ENCODE measurements around the gene ZNF799. TPM values are rescaled to one million over a fixed set of nuclear protein-coding genes. Genes with fewer than 3 reads are reported as not detected.
"Not testable (repeated sequence)": the region's sequence is repeated elsewhere in the genome, so short reads cannot be mapped to it uniquely, and the experiment has no call there.

The ZNF799 gene
- 3.9 and 4.8 TPM in 2 replicates for total RNA-seq (2014; rRNA removed; shearing (Covaris generic))

- peak; percentile 98 for DNase-seq (ENCODE audit: low read depth)
Measured at GRCh38 chr19:12400633-12401502, at the start of gene ZNF799. Gene ZNF799 (minus strand): TSS chr19:12401271. CDS start chr19:12401070, 201 bp downstream.

GRCh38 chr19:12450844-12451243 is 49.8 kb upstream of the ZNF799 start:
- DNase-seq (ENCODE audit: low read depth), result no peak

GRCh38 chr19:12448808-12449207 is 47.7 kb upstream of the ZNF799 start:
- no peak for DNase-seq (ENCODE audit: low read depth)

GRCh38 chr19:12440541-12441316 is 39.7 kb upstream of the ZNF799 start, which contains the start of gene ZNF443:
Gene ZNF443 (minus strand): TSS chr19:12441021. CDS start chr19:12440914, 107 bp downstream.
- DNase-seq (ENCODE audit: low read depth), result peak; percentile 99

GRCh38 chr19:12439686-12440540 is 38.8 kb upstream of the ZNF799 start:
- peak; percentile 52 for DNase-seq (ENCODE audit: low read depth)

- not testable (repeated sequence) for DNase-seq (ENCODE audit: low read depth)
Measured at GRCh38 chr19:12430726-12431299, 29.7 kb upstream of the ZNF799 start.

GRCh38 chr19:12425888-12426274 is 24.8 kb upstream of the ZNF799 start:
- no peak for DNase-seq (ENCODE audit: low read depth)

GRCh38 chr19:12425236-12425887 is 24.3 kb upstream of the ZNF799 start:
- DNase-seq (ENCODE audit: low read depth), result no peak

- not testable (repeated sequence) for DNase-seq (ENCODE audit: low read depth)
Measured at GRCh38 chr19:12417273-12417672, 16.2 kb upstream of the ZNF799 start.

- no peak for DNase-seq (ENCODE audit: low read depth)
Measured at GRCh38 chr19:12411893-12412292, 10.8 kb upstream of the ZNF799 start.

GRCh38 chr19:12399901-12400632 is 1.0 kb downstream of the ZNF799 start:
- peak; percentile 50 for DNase-seq (ENCODE audit: low read depth)

GRCh38 chr19:12391148-12391547 is 9.9 kb downstream of the ZNF799 start:
- not testable (repeated sequence) for DNase-seq (ENCODE audit: low read depth)

GRCh38 chr19:12386365-12386764 is 14.7 kb downstream of the ZNF799 start:
- not testable (repeated sequence) for DNase-seq (ENCODE audit: low read depth)

GRCh38 chr19:12380444-12380737 is 20.7 kb downstream of the ZNF799 start:
- DNase-seq (ENCODE audit: low read depth), result no peak

GRCh38 chr19:12379732-12380443 is 21.2 kb downstream of the ZNF799 start:
- no peak for DNase-seq (ENCODE audit: low read depth)

GRCh38 chr19:12374026-12374425 is 27.0 kb downstream of the ZNF799 start:
- DNase-seq (ENCODE audit: low read depth), result no peak

GRCh38 chr19:12365236-12366162 is 35.6 kb downstream of the ZNF799 start, which contains the start of gene ZNF442:
Gene ZNF442 (minus strand): TSS chr19:12365683. CDS start chr19:12363631, 2,052 bp downstream.
- DNase-seq (ENCODE audit: low read depth), result peak; percentile 97
